ENCODE results near the gene VDAC2.

GRCh38 chr10:75197066-75197465, 13.5 kb upstream of the VDAC2 start:
- TF ChIP-seq, protein P1, sequence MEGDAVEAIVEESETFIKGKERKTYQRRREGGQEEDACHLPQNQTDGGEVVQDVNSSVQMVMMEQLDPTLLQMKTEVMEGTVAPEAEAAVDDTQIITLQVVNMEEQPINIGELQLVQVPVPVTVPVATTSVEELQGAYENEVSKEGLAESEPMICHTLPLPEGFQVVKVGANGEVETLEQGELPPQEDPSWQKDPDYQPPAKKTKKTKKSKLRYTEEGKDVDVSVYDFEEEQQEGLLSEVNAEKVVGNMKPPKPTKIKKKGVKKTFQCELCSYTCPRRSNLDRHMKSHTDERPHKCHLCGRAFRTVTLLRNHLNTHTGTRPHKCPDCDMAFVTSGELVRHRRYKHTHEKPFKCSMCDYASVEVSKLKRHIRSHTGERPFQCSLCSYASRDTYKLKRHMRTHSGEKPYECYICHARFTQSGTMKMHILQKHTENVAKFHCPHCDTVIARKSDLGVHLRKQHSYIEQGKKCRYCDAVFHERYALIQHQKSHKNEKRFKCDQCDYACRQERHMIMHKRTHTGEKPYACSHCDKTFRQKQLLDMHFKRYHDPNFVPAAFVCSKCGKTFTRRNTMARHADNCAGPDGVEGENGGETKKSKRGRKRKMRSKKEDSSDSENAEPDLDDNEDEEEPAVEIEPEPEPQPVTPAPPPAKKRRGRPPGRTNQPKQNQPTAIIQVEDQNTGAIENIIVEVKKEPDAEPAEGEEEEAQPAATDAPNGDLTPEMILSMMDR (IDR thresholded peaks at IDR 0.05): no peak
- no peak for TF ChIP-seq POLR2A (IDR thresholded peaks at IDR 0.05)

Data from Peyer's patch (tissue), 4 donors.